Type B pancreatic cell (in vitro differentiated cells): Measurements from ENCODE around the gene CCDC190. TPM values are rescaled to one million over a fixed set of nuclear protein-coding genes. Genes with fewer than 3 reads are reported as not detected.

Experiments
- DNase-seq: peaks from one replicate; pipeline ENCODE4 v3.0.0; 2021; ENCODE audit warnings: mixed read lengths; ENCODE audit not compliant: unreplicated experiment; ENCODE audit errors: extremely low spot score
- H3K27ac Mint-ChIP-seq: 2 replicates; pipeline ENCODE4 v1.8.0; 2021; ENCODE audit warnings: mild to moderate bottlenecking, mixed read lengths
- H3K27me3 Mint-ChIP-seq: 2 replicates; pipeline ENCODE4 v1.8.0; 2021; ENCODE audit warnings: mixed read lengths
- H3K36me3 Mint-ChIP-seq: 2 replicates; pipeline ENCODE4 v1.8.0; 2021; ENCODE audit warnings: mixed read lengths
- H3K4me1 Mint-ChIP-seq: one replicate; pipeline ENCODE4 v1.8.0; 2021; ENCODE audit warnings: mixed read lengths; ENCODE audit not compliant: unreplicated experiment
- H3K4me3 Mint-ChIP-seq: 2 replicates; pipeline ENCODE4 v1.8.0; 2021; ENCODE audit warnings: mild to moderate bottlenecking, mixed read lengths
- H3K9me3 Mint-ChIP-seq: 2 replicates; pipeline ENCODE4 v1.8.0; 2021; ENCODE audit warnings: mixed read lengths
- CTCF ChIP-seq: fragments of 200-600 bp; sonication (generic); conservative IDR thresholded peaks from 2 replicates; pipeline ENCODE4 v1.5.0; 2021; ENCODE audit warnings: antibody characterized with exemption, mild to moderate bottlenecking
- total RNA-seq: library from RNA; stranded (reverse); gene quantifications from 2 replicates; pipeline ENCODE4 v1.2.1, GENCODE V29; 2021; ENCODE audit warnings: low replicate concordance

The CCDC190 gene
- total RNA-seq, 1 donor from 2014 or later, result not detected

- Mint-ChIP-seq H3K4me3 (no peak overlapping the region), H3K27me3 (no peaks in the 10 kb centered on the region), H3K4me1 (peaks cover 10% of the 10 kb centered on the region), H3K36me3 (no peaks in the 10 kb centered on the region), H3K9me3 (no peaks in the 10 kb centered on the region), H3K27ac (peak overlapping the region; percentile 39)
- TF ChIP-seq CTCF, result no peak
- DNase-seq, result no peak
These were observed 44.5 kb upstream of the CCDC190 start for GRCh38 chr1:162905174-162906158.

GRCh38 chr1:162904579-162904978 is 43.6 kb upstream of the CCDC190 start:
- no peak for TF ChIP-seq CTCF
- H3K9me3 Mint-ChIP-seq, result no peaks in the 10 kb centered on the region
- no peaks in the 10 kb centered on the region for H3K36me3 Mint-ChIP-seq
- DNase-seq, result no peak
- H3K4me1 Mint-ChIP-seq, result peaks cover 10% of the 10 kb centered on the region
- no peaks in the 10 kb centered on the region for H3K27me3 Mint-ChIP-seq
- no peak overlapping the region for H3K27ac Mint-ChIP-seq
- no peak overlapping the region for H3K4me3 Mint-ChIP-seq

- H3K9me3 Mint-ChIP-seq, result no peaks in the 10 kb centered on the region
- H3K27me3 Mint-ChIP-seq, result no peaks in the 10 kb centered on the region
- DNase-seq, result no peak
- peaks cover 10% of the 10 kb centered on the region for H3K4me1 Mint-ChIP-seq
- H3K36me3 Mint-ChIP-seq, result no peaks in the 10 kb centered on the region
- no peak for TF ChIP-seq CTCF
- no peak overlapping the region for H3K27ac Mint-ChIP-seq
- H3K4me3 Mint-ChIP-seq, result no peak overlapping the region
These were observed 43.0 kb upstream of the CCDC190 start for GRCh38 chr1:162904023-162904422.

GRCh38 chr1:162903246-162903645 is 42.3 kb upstream of the CCDC190 start:
- Mint-ChIP-seq H3K4me3 (no peak overlapping the region), H3K4me1 (peaks cover 10% of the 10 kb centered on the region), H3K27me3 (no peaks in the 10 kb centered on the region), H3K9me3 (no peaks in the 10 kb centered on the region), H3K27ac (peak overlapping the region; percentile 35), H3K36me3 (no peaks in the 10 kb centered on the region)
- TF ChIP-seq CTCF, result no peak
- DNase-seq, result no peak

GRCh38 chr1:162902416-162902815 is 41.4 kb upstream of the CCDC190 start:
- TF ChIP-seq CTCF, result no peak
- H3K27me3 Mint-ChIP-seq, result no peaks in the 10 kb centered on the region
- no peaks in the 10 kb centered on the region for H3K36me3 Mint-ChIP-seq
- H3K9me3 Mint-ChIP-seq, result no peaks in the 10 kb centered on the region
- H3K27ac Mint-ChIP-seq, result no peak overlapping the region
- H3K4me3 Mint-ChIP-seq, result no peak overlapping the region
- no peak for DNase-seq
- H3K4me1 Mint-ChIP-seq, result peaks cover 10% of the 10 kb centered on the region
